HAP-1 (cell line): ENCODE data around the gene CRYM.

Experiments used
- DNase-seq, 2 experiments: peaks; one replicate each; pipeline ENCODE4 v3.0.0-alpha.2; 2016 to 2020; ENCODE audit warnings: low spot score in 2 of 2
- H3K27me3 ChIP-seq: fragments of 250-450 bp; sonication (Bioruptor Pico); 2 replicates; pipeline ENCODE4 v1.5.1; 2020; ENCODE audit warnings: low read depth, mild to moderate bottlenecking, moderate library complexity
- H3K36me3 ChIP-seq: fragments of 250-450 bp; sonication (Bioruptor Pico); replicated peaks from 2 replicates; pipeline ENCODE4 v1.5.1; 2020; ENCODE audit warnings: mild to moderate bottlenecking
- H3K4me1 ChIP-seq: fragments of 250-450 bp; sonication (Bioruptor Pico); 2 replicates; pipeline ENCODE4 v1.5.1; 2020; ENCODE audit warnings: mild to moderate bottlenecking
- H3K4me3 ChIP-seq: fragments of 250-450 bp; sonication (Bioruptor Pico); 2 replicates; pipeline ENCODE4 v1.5.1; 2020; ENCODE audit warnings: mild to moderate bottlenecking, moderate library complexity
- H3K9me3 ChIP-seq: fragments of 250-450 bp; sonication (Bioruptor Pico); 2 replicates; pipeline ENCODE4 v1.5.1; 2020; ENCODE audit warnings: mild to moderate bottlenecking, moderate library complexity
- in situ Hi-C: fragments of 300-500 bp; cut with MboI; formaldehyde crosslinking; loops from 3 replicates; pipeline ENCODE4 v1.14.3; 2020; ENCODE audit warnings: low sequenced_read_pairs, inconsistent platforms, mixed read lengths

Gene CRYM

GRCh38 chr16:21223787-21224186 lies 54.3 kb downstream of the CRYM start:
- no peak for DNase-seq
- H3K4me1 ChIP-seq, result peaks cover 27% of the 10 kb centered on the region
- in situ Hi-C loops, result no loop called here
- no peak overlapping the region for H3K4me3 ChIP-seq
- H3K9me3 ChIP-seq, result no peaks in the 10 kb centered on the region
- no peaks in the 10 kb centered on the region for H3K36me3 ChIP-seq
- H3K27me3 ChIP-seq, result no peaks in the 10 kb centered on the region

GRCh38 chr16:21222495-21223337 lies 55.4 kb downstream of the CRYM start:
- Histone ChIP-seq H3K27me3 (no peaks in the 10 kb centered on the region), H3K4me3 (no peak overlapping the region)

GRCh38 chr16:21219551-21219950 lies 58.5 kb downstream of the CRYM start:
- in situ Hi-C loops, result no loop called here
- Histone ChIP-seq H3K9me3 (no peaks in the 10 kb centered on the region), H3K4me3 (no peak overlapping the region), H3K36me3 (no peaks in the 10 kb centered on the region), H3K4me1 (peaks cover 29% of the 10 kb centered on the region), H3K27me3 (no peaks in the 10 kb centered on the region)
- DNase-seq, result no peak

More at GRCh38 chr16:21222495-21223337, 55.4 kb downstream of the CRYM start:
- peaks cover 27% of the 10 kb centered on the region for H3K4me1 ChIP-seq
- peak in 1 of 2 experiments; percentile 72 for DNase-seq
- in situ Hi-C loops, result no loop called here
- no peaks in the 10 kb centered on the region for H3K9me3 ChIP-seq
- H3K36me3 ChIP-seq, result no peaks in the 10 kb centered on the region

- in situ Hi-C loops, result no loop called here
- Histone ChIP-seq H3K9me3 (no peaks in the 10 kb centered on the region), H3K4me1 (peaks cover 29% of the 10 kb centered on the region), H3K36me3 (no peaks in the 10 kb centered on the region), H3K27me3 (no peaks in the 10 kb centered on the region), H3K4me3 (no peak overlapping the region)
- no peak for DNase-seq
Measured at GRCh38 chr16:21218153-21218552, 59.9 kb downstream of the CRYM start.

- no peak overlapping the region for H3K4me3 ChIP-seq
- no peaks in the 10 kb centered on the region for H3K9me3 ChIP-seq
- DNase-seq, result no peak
- H3K4me1 ChIP-seq, result peaks cover 23% of the 10 kb centered on the region
- H3K36me3 ChIP-seq, result no peaks in the 10 kb centered on the region
- no peaks in the 10 kb centered on the region for H3K27me3 ChIP-seq
- in situ Hi-C loops, result no loop called here
Measured at GRCh38 chr16:21217121-21217520, 61.0 kb downstream of the CRYM start.

GRCh38 chr16:21214086-21214485 lies 64.0 kb downstream of the CRYM start:
- no peak for DNase-seq
- no peak overlapping the region for H3K4me3 ChIP-seq
- H3K27me3 ChIP-seq, result no peaks in the 10 kb centered on the region
- in situ Hi-C loops, result no loop called here
- H3K36me3 ChIP-seq, result no peaks in the 10 kb centered on the region
- H3K9me3 ChIP-seq, result no peaks in the 10 kb centered on the region
- peaks cover 13% of the 10 kb centered on the region for H3K4me1 ChIP-seq

GRCh38 chr16:21211486-21211885 lies 66.6 kb downstream of the CRYM start, which contains the start of gene ZP2:
Gene ZP2, minus strand, starts transcription at chr16:21211574. Its CDS starts 27 bp downstream, at chr16:21211547.
- DNase-seq, result no peak
- H3K36me3 ChIP-seq, result no peaks in the 10 kb centered on the region
- no peaks in the 10 kb centered on the region for H3K27me3 ChIP-seq
- H3K4me3 ChIP-seq, result no peak within 1 kb of the TSS
- in situ Hi-C loops, result no loop called here
- no peaks in the 10 kb centered on the region for H3K9me3 ChIP-seq
- peaks cover 4% of the 10 kb centered on the region for H3K4me1 ChIP-seq
